PFSK-1 (cell line): ENCODE measurements around the gene NDUFS6.

Experiments
- FOXP2 ChIP-seq: optimal IDR thresholded peaks from 2 replicates; pipeline ENCODE3; 2011; ENCODE audit warnings: borderline replicate concordance, control low read depth, inconsistent platforms; ENCODE audit not compliant: insufficient read depth; ENCODE audit errors: extremely low read length, extremely low read depth
- POLR2AphosphoS5 ChIP-seq: IDR thresholded peaks from 2 replicates; pipeline ENCODE4 v1.6.1; 2012; ENCODE audit warnings: low read depth, mild to moderate bottlenecking, control low read depth, low read length, moderate library complexity
- SIN3A ChIP-seq: IDR thresholded peaks from 2 replicates; pipeline ENCODE4 v1.6.1; 2012; ENCODE audit warnings: mild to moderate bottlenecking, low read length, moderate library complexity, borderline replicate concordance; ENCODE audit not compliant: insufficient read depth
- TAF1 ChIP-seq: IDR thresholded peaks from 2 replicates; pipeline ENCODE4 v1.6.1; 2012; ENCODE audit warnings: low read length, control low read depth, borderline replicate concordance; ENCODE audit not compliant: insufficient read depth
- TF ChIP-seq, protein P1 (sequence below), 2 experiments: IDR thresholded peaks; 2 replicates each; pipeline versions ENCODE4 v1.6.1 to v1.8.0; 2011 to 2012; ENCODE audit warnings: low read depth in 2 of 2, low read length in 2 of 2, control low read depth in 1 of 2, inconsistent platforms in 1 of 2, mild to moderate bottlenecking in 1 of 2, moderate library complexity in 1 of 2; ENCODE audit not compliant: insufficient read depth in 1 of 2

DNA sequence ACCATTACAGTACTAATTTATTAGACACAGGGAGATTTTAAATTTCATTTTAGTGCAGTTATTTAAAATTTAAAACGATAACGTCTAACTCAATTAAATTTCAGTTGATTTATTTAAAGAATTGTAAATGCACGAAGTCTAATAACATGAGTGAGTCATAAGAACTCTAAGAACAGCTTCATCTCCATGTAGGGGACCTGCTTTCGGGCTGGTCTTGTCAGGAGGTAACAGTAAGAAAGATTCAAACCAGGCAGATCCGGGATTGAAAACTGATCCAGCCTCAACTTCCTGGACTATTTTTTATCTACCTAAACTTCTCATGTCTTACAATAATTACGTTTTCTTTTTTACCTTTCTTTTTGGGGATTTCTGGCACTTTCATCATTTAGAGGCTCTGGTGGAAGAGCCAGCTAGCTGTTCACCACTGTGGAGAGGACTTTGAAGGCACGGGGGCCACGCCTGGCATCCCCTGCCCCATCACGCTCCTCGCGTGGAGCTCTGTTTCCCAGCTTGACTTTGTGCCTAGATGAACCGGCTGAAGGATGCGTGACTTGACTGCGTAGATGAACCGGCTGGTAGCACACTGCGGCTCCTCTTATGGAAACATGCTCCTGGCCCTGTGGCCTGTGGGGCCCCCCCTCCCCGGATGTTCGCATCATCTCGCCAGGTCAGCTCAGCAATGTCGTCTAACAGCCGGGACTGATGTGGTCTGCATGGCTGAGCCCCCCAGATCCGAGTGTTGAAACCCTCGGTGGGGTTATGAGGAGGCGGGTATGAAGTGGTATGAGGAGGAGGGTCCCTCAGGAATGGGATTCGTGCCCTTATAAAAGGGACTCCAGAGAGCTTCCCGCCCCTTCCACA is 26.0 kb downstream of the NDUFS6 start:
- no peak for TF ChIP-seq TAF1
- TF ChIP-seq, protein P1, sequence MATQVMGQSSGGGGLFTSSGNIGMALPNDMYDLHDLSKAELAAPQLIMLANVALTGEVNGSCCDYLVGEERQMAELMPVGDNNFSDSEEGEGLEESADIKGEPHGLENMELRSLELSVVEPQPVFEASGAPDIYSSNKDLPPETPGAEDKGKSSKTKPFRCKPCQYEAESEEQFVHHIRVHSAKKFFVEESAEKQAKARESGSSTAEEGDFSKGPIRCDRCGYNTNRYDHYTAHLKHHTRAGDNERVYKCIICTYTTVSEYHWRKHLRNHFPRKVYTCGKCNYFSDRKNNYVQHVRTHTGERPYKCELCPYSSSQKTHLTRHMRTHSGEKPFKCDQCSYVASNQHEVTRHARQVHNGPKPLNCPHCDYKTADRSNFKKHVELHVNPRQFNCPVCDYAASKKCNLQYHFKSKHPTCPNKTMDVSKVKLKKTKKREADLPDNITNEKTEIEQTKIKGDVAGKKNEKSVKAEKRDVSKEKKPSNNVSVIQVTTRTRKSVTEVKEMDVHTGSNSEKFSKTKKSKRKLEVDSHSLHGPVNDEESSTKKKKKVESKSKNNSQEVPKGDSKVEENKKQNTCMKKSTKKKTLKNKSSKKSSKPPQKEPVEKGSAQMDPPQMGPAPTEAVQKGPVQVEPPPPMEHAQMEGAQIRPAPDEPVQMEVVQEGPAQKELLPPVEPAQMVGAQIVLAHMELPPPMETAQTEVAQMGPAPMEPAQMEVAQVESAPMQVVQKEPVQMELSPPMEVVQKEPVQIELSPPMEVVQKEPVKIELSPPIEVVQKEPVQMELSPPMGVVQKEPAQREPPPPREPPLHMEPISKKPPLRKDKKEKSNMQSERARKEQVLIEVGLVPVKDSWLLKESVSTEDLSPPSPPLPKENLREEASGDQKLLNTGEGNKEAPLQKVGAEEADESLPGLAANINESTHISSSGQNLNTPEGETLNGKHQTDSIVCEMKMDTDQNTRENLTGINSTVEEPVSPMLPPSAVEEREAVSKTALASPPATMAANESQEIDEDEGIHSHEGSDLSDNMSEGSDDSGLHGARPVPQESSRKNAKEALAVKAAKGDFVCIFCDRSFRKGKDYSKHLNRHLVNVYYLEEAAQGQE (IDR thresholded peaks at IDR 0.05; ENCODE audit: insufficient read depth in 1 of 2, low read depth in 2 of 2, low read length in 2 of 2), result no peak
- no peak for TF ChIP-seq POLR2AphosphoS5
- TF ChIP-seq SIN3A, result no peak
- no peak for TF ChIP-seq FOXP2
